ENCODE results near the gene MED13L.

DNA sequence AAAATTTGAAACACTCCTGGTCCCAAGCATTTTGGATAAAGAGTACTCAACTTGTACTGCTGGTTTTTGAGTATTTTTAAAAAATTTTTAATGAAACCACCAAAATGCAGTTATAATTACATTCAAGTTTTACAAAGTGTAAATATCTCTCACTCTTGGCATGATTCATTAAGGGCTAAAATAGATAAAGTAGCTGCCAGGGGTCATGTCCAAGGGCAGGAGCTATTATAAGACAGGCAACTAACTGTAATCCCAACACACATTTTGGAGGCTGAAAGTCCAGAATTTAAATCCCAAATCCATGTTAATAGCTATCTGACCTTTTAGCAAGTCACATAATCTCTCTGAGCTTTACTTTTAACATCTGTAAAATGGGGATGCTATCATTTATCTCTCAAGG is 207.6 kb downstream of the MED13L start:
- TF ChIP-seq, protein P1, sequence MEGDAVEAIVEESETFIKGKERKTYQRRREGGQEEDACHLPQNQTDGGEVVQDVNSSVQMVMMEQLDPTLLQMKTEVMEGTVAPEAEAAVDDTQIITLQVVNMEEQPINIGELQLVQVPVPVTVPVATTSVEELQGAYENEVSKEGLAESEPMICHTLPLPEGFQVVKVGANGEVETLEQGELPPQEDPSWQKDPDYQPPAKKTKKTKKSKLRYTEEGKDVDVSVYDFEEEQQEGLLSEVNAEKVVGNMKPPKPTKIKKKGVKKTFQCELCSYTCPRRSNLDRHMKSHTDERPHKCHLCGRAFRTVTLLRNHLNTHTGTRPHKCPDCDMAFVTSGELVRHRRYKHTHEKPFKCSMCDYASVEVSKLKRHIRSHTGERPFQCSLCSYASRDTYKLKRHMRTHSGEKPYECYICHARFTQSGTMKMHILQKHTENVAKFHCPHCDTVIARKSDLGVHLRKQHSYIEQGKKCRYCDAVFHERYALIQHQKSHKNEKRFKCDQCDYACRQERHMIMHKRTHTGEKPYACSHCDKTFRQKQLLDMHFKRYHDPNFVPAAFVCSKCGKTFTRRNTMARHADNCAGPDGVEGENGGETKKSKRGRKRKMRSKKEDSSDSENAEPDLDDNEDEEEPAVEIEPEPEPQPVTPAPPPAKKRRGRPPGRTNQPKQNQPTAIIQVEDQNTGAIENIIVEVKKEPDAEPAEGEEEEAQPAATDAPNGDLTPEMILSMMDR (IDR thresholded peaks at IDR 0.05) = no peak
- no peak for TF ChIP-seq POLR2A (IDR thresholded peaks at IDR 0.05)

Measured in heart left ventricle (tissue), 13 donors.